SU-DHL-6 (cell line): ENCODE measurements around the gene RAB3GAP2.

Experiments
- H2AFZ ChIP-seq: fragments of 200-600 bp; sonication (generic); 2 replicates; pipeline ENCODE4 v1.6.1; 2014; ENCODE audit warnings: low read depth, mild to moderate bottlenecking, moderate library complexity, mixed read lengths, antibody characterized with exemption, low read length; ENCODE audit not compliant: severe bottlenecking
- H3F3A ChIP-seq: fragments of 200-600 bp; shearing (Covaris generic); 2 replicates; pipeline ENCODE4 v1.6.0; 2016; ENCODE audit warnings: antibody characterized with exemption, mild to moderate bottlenecking; ENCODE audit not compliant: insufficient read depth
- H3K27ac ChIP-seq: fragments of 200-600 bp; sonication (generic); 2 replicates; pipeline ENCODE4 v1.5.1; 2016; ENCODE audit warnings: low read depth, mild to moderate bottlenecking, low read length, moderate library complexity, mixed read lengths
- H3K27me3 ChIP-seq: fragments of 200-600 bp; sonication (generic), shearing (Covaris generic); 2 replicates; pipeline ENCODE4 v1.6.0; 2014; ENCODE audit warnings: mild to moderate bottlenecking, low read length
- H3K36me3 ChIP-seq: fragments of 200-600 bp; sonication (generic); 2 replicates; pipeline ENCODE4 v1.6.1; 2014; ENCODE audit warnings: mild to moderate bottlenecking, low read length, mixed read lengths
- H3K4me2 ChIP-seq: fragments of 300-600, 200-600 bp; shearing (Covaris generic), sonication (generic); 2 replicates; pipeline ENCODE4 v1.6.0; 2014; ENCODE audit warnings: low read length, low read depth, mild to moderate bottlenecking; ENCODE audit not compliant: poor library complexity, severe bottlenecking
- H3K4me3 ChIP-seq: fragments of 200-600 bp; sonication (generic); 2 replicates; pipeline ENCODE4 v1.5.1; 2014; ENCODE audit warnings: antibody characterized with exemption, low read length, mild to moderate bottlenecking, mixed read lengths; ENCODE audit not compliant: insufficient read depth, poor library complexity, severe bottlenecking
- H3K79me2 ChIP-seq: fragments of 200-600 bp; sonication (generic); 2 replicates; pipeline ENCODE4 v1.6.1; 2014; ENCODE audit warnings: mild to moderate bottlenecking, low read length, moderate library complexity; ENCODE audit not compliant: insufficient read depth
- H3K9ac ChIP-seq: fragments of 200-600 bp; sonication (generic); 2 replicates; pipeline ENCODE4 v1.7.0; 2014; ENCODE audit warnings: mild to moderate bottlenecking, low read length
- H3K9me2 ChIP-seq: fragments of 200-600 bp; sonication (generic); replicated peaks from 2 replicates; pipeline ENCODE4 v1.6.1; 2014; ENCODE audit warnings: low read length; ENCODE audit not compliant: insufficient read depth
- H3K9me3 ChIP-seq: fragments of 200-600 bp; sonication (generic); 2 replicates; pipeline ENCODE4 v1.6.1; 2014; ENCODE audit warnings: low read length, mixed read lengths; ENCODE audit not compliant: insufficient read depth
- H4K20me1 ChIP-seq: fragments of 200-600 bp; sonication (generic); 2 replicates; pipeline ENCODE4 v1.6.1; 2014; ENCODE audit warnings: low read depth, mild to moderate bottlenecking, antibody characterized with exemption, low read length, moderate library complexity, mixed read lengths
- EZH2phosphoT487 ChIP-seq: fragments of 200-600 bp; sonication (generic), shearing (Covaris generic); conservative IDR thresholded peaks from 2 replicates; pipeline ENCODE4 v1.6.1; 2018; ENCODE audit warnings: mild to moderate bottlenecking, antibody characterized with exemption, low read length, moderate library complexity, mixed read lengths
- TF ChIP-seq, protein P1 (sequence below): fragments of 200-600 bp; sonication (generic); IDR thresholded peaks from one replicate; pipeline ENCODE4 v1.5.1; 2017; ENCODE audit warnings: antibody characterized with exemption, mild to moderate bottlenecking, low read length, moderate library complexity; ENCODE audit not compliant: insufficient read depth, poor library complexity, severe bottlenecking

RAB3GAP2 gene, protein sequence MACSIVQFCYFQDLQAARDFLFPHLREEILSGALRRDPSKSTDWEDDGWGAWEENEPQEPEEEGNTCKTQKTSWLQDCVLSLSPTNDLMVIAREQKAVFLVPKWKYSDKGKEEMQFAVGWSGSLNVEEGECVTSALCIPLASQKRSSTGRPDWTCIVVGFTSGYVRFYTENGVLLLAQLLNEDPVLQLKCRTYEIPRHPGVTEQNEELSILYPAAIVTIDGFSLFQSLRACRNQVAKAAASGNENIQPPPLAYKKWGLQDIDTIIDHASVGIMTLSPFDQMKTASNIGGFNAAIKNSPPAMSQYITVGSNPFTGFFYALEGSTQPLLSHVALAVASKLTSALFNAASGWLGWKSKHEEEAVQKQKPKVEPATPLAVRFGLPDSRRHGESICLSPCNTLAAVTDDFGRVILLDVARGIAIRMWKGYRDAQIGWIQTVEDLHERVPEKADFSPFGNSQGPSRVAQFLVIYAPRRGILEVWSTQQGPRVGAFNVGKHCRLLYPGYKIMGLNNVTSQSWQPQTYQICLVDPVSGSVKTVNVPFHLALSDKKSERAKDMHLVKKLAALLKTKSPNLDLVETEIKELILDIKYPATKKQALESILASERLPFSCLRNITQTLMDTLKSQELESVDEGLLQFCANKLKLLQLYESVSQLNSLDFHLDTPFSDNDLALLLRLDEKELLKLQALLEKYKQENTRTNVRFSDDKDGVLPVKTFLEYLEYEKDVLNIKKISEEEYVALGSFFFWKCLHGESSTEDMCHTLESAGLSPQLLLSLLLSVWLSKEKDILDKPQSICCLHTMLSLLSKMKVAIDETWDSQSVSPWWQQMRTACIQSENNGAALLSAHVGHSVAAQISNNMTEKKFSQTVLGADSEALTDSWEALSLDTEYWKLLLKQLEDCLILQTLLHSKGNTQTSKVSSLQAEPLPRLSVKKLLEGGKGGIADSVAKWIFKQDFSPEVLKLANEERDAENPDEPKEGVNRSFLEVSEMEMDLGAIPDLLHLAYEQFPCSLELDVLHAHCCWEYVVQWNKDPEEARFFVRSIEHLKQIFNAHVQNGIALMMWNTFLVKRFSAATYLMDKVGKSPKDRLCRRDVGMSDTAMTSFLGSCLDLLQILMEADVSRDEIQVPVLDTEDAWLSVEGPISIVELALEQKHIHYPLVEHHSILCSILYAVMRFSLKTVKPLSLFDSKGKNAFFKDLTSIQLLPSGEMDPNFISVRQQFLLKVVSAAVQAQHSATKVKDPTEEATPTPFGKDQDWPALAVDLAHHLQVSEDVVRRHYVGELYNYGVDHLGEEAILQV (N-terminal part only)

DNA sequence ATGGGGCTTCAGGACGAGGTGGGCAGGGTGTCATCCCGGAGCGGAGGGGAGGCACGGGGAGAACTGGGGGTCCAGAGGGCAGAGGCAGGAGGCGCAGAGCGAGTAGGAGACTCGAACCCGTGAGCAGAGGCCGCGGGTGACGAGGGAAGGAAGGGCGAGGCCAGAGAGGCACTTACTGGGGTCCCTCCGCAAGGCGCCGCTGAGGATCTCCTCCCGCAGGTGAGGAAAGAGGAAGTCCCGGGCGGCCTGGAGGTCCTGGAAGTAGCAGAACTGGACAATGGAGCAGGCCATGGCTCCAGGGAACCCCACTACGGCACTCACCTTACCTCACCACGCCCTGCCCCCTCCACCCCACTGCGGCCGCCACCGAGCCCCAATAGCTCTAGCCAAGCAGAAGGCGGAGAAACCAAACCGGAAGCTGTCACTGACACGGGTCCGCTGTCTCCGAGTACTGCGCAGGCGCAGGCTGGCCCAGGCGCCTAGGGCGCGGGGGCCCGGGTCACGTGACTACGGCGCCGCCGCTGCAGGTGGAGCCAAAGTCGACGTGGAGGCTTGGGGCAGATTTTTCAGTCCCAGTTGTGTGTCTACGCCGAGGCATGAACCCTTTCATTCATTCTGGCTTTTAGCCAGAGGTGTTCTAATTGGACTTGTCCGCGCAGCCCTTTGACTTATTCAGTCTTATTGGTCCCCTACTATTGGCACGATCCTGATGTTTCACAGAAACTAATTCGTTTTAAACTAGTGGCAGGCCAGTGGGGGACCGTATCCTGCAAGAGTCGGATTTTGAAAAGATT is at the start of gene RAB3GAP2:
Gene RAB3GAP2, minus strand, starts transcription at position 407 of the 794 bp plus-strand sequence. Its CDS starts 116 bp downstream, at position 291.
- Histone ChIP-seq H3K79me2 (peaks cover 49% of the 10 kb centered on the region), H3K4me3 (peak within 1 kb of the TSS; percentile 93), H3K9ac (peak within 1 kb of the TSS; percentile 97), H3K4me2 (peak within 1 kb of the TSS; percentile 78), H3K9me2 (no peaks in the 10 kb centered on the region), H3K27ac (peak within 1 kb of the TSS; percentile 60), H3K27me3 (no peaks in the 10 kb centered on the region), H3K9me3 (no peaks in the 10 kb centered on the region), H3F3A (no peaks in the 10 kb centered on the region), H2AFZ (peak within 1 kb of the TSS; percentile 93), H4K20me1 (no peaks in the 10 kb centered on the region), H3K36me3 (peaks cover 23% of the 10 kb centered on the region)
- TF ChIP-seq EZH2phosphoT487 = no peak
- TF ChIP-seq, protein P1, sequence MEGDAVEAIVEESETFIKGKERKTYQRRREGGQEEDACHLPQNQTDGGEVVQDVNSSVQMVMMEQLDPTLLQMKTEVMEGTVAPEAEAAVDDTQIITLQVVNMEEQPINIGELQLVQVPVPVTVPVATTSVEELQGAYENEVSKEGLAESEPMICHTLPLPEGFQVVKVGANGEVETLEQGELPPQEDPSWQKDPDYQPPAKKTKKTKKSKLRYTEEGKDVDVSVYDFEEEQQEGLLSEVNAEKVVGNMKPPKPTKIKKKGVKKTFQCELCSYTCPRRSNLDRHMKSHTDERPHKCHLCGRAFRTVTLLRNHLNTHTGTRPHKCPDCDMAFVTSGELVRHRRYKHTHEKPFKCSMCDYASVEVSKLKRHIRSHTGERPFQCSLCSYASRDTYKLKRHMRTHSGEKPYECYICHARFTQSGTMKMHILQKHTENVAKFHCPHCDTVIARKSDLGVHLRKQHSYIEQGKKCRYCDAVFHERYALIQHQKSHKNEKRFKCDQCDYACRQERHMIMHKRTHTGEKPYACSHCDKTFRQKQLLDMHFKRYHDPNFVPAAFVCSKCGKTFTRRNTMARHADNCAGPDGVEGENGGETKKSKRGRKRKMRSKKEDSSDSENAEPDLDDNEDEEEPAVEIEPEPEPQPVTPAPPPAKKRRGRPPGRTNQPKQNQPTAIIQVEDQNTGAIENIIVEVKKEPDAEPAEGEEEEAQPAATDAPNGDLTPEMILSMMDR = no peak

DNA sequence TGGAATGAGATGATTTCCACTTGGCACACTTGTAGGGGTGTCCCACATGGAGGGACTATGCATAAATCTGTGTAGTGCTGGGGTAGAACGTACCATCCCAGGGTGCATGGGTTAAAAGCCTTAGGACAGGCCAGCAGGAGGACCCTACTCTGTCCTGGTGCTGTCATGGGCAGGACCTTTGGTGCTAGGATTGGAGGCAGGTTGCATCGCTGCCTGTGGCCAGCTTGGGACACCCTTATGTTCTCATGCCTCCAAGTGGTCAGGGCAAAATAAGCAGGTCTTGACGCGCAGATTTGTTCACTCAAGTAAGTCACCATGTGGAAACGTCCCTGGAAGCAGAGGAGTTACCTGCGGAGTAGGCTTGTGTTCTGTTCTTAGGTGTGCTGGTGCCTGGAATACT is 49.5 kb upstream of the RAB3GAP2 start:
- Histone ChIP-seq H3K9me2 (no peaks in the 10 kb centered on the region), H3K9ac (no peak overlapping the region), H3K27me3 (no peaks in the 10 kb centered on the region), H3K4me3 (no peak overlapping the region), H3K27ac (no peak overlapping the region), H3K79me2 (no peaks in the 10 kb centered on the region), H3K36me3 (no peaks in the 10 kb centered on the region), H3K9me3 (no peaks in the 10 kb centered on the region), H3F3A (no peaks in the 10 kb centered on the region), H2AFZ (no peak overlapping the region), H3K4me2 (no peak overlapping the region), H4K20me1 (no peaks in the 10 kb centered on the region)
- TF ChIP-seq EZH2phosphoT487 = no peak
- TF ChIP-seq, protein P1 = no peak

DNA sequence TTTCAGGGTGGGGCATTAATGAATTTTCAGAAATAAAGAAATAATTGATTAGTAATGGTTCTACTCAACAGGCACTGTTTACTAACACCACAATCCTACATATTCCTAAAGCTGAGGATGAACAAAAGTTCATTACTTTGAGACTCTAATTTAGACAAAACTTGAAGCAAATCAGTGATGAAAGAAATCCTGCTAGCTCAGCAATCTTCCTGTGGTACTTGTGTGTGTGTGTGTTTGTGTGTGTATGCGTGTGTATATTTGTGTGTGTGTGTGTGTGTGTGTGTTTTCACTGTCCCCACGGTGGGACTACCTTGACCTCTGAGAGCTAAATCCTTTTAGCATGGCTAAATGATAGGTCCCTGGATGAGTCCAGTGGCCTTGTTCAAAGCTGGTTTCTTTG is 48.5 kb upstream of the RAB3GAP2 start:
- TF ChIP-seq, protein P1 = no peak
- TF ChIP-seq EZH2phosphoT487 = no peak
- Histone ChIP-seq H3K4me2 (no peak overlapping the region), H4K20me1 (no peaks in the 10 kb centered on the region), H3K9ac (no peak overlapping the region), H3K4me3 (no peak overlapping the region), H3K27ac (no peak overlapping the region), H2AFZ (no peak overlapping the region), H3K79me2 (no peaks in the 10 kb centered on the region), H3F3A (no peaks in the 10 kb centered on the region), H3K36me3 (no peaks in the 10 kb centered on the region), H3K27me3 (no peaks in the 10 kb centered on the region), H3K9me3 (no peaks in the 10 kb centered on the region), H3K9me2 (no peaks in the 10 kb centered on the region)
